Measurements from ENCODE around the gene CLSTN3. TPM values are rescaled to one million over a fixed set of nuclear protein-coding genes. Genes with fewer than 3 reads are reported as not detected.

CLSTN3 gene
- total RNA-seq, 3 donors from 2014 or later (not counting 1 experiment from before 2014, with no cell fraction given): 59.7 to 95.5 (median 61.0) TPM

GRCh38 chr12:7089196-7089871 lies 40.8 kb upstream of the CLSTN3 start:
- Mint-ChIP-seq H3K27me3 (ENCODE audit: low read depth in 2 of 2) (no peaks in the 10 kb centered on the region), H3K36me3 (no peaks in the 10 kb centered on the region), H3K9me3 (no peaks in the 10 kb centered on the region), H3K4me3 (no peak overlapping the region), H3K4me1 (peaks cover 0 to 22% of the 10 kb centered on the region in 2 donors), H3K27ac (no peak overlapping the region)
- Histone ChIP-seq H3K9me3 (ENCODE audit: control insufficient read depth, insufficient read depth, low read length) (no peaks in the 10 kb centered on the region), H3K27ac (ENCODE audit: low read length) (no peak overlapping the region), H3K36me3 (ENCODE audit: control insufficient read depth, insufficient read depth, low read length) (no peaks in the 10 kb centered on the region), H3K4me3 (ENCODE audit: low read length) (no peak overlapping the region), H3K27me3 (ENCODE audit: control insufficient read depth, insufficient read depth, low read length) (no peaks in the 10 kb centered on the region), H3K4me1 (ENCODE audit: control insufficient read depth, insufficient read depth, low read length) (peaks cover 12% of the 10 kb centered on the region)
- DNase-seq (no peak), ATAC-seq (no peak)
- 94% methylated on average over 11 of the region's 11 CpGs for WGBS (ENCODE audit: insufficient coverage)
- no peak for TF ChIP-seq CTCF (IDR thresholded peaks at IDR 0.05)
- intact Hi-C loops (cut with micrococcal nuclease): no loop called here

- DNase-seq (no peak), ATAC-seq (no peak)
- Mint-ChIP-seq H3K27me3 (ENCODE audit: low read depth in 2 of 2) (no peaks in the 10 kb centered on the region), H3K4me3 (no peak overlapping the region), H3K9me3 (no peaks in the 10 kb centered on the region), H3K36me3 (no peaks in the 10 kb centered on the region), H3K4me1 (peaks cover 0 to 22% of the 10 kb centered on the region in 2 donors), H3K27ac (peak overlapping the region in 1 of 2 donors; percentile 79)
- Histone ChIP-seq H3K4me3 (ENCODE audit: low read length) (no peak overlapping the region), H3K4me1 (ENCODE audit: control insufficient read depth, insufficient read depth, low read length) (peaks cover 12% of the 10 kb centered on the region), H3K9me3 (ENCODE audit: control insufficient read depth, insufficient read depth, low read length) (no peaks in the 10 kb centered on the region), H3K36me3 (ENCODE audit: control insufficient read depth, insufficient read depth, low read length) (no peaks in the 10 kb centered on the region), H3K27me3 (ENCODE audit: control insufficient read depth, insufficient read depth, low read length) (no peaks in the 10 kb centered on the region), H3K27ac (ENCODE audit: low read length) (no peak overlapping the region)
- intact Hi-C loops (cut with micrococcal nuclease): loop anchor here (5.0 kb wide), 1 partner anchor 73 kb away; the partner anchor contains the start of gene LPCAT3
- no peak for TF ChIP-seq CTCF (IDR thresholded peaks at IDR 0.05)
- WGBS (ENCODE audit: insufficient coverage): 89% methylated on average over 16 of the region's 16 CpGs
Measured at GRCh38 chr12:7090222-7090998, 39.8 kb upstream of the CLSTN3 start.

GRCh38 chr12:7091171-7091570 lies 39.0 kb upstream of the CLSTN3 start:
- intact Hi-C loops (cut with micrococcal nuclease): loop anchor here (5.0 kb wide), 1 partner anchor 74 kb away; the partner anchor contains the start of gene LPCAT3
- no peak overlapping the region for H3K4me3 Mint-ChIP-seq
- no peaks in the 10 kb centered on the region for H3K9me3 Mint-ChIP-seq
- Histone ChIP-seq H3K4me3 (ENCODE audit: low read length) (no peak overlapping the region), H3K9me3 (ENCODE audit: control insufficient read depth, insufficient read depth, low read length) (no peaks in the 10 kb centered on the region), H3K27ac (ENCODE audit: low read length) (no peak overlapping the region), H3K4me1 (ENCODE audit: control insufficient read depth, insufficient read depth, low read length) (peaks cover 12% of the 10 kb centered on the region), H3K27me3 (ENCODE audit: control insufficient read depth, insufficient read depth, low read length) (no peaks in the 10 kb centered on the region), H3K36me3 (ENCODE audit: control insufficient read depth, insufficient read depth, low read length) (no peaks in the 10 kb centered on the region)
- DNase-seq: no peak
- WGBS (ENCODE audit: insufficient coverage): 91% methylated on average over 6 of the region's 7 CpGs
- no peak for TF ChIP-seq CTCF (IDR thresholded peaks at IDR 0.05)
- H3K4me1 Mint-ChIP-seq: peaks cover 0 to 22% of the 10 kb centered on the region in 2 donors
- no peaks in the 10 kb centered on the region for H3K27me3 Mint-ChIP-seq (ENCODE audit: low read depth in 2 of 2)
- ATAC-seq: no peak
- no peaks in the 10 kb centered on the region for H3K36me3 Mint-ChIP-seq
- H3K27ac Mint-ChIP-seq: peak overlapping the region in 1 of 2 donors; percentile 79
